ENCODE results near the gene NOXO1. TPM values are rescaled to one million over a fixed set of nuclear protein-coding genes. Genes with fewer than 3 reads are reported as not detected.
A peak's percentile ranks its signal among the peaks of the same experiment; 100 is the strongest.
"Not testable (repeated sequence)": the region's sequence is repeated elsewhere in the genome, so short reads cannot be mapped to it uniquely, and the experiment has no call there.

NOXO1 gene
- total RNA-seq, 2 experiments from 2014 or later: 0.56 to 0.99 TPM

GRCh38 chr16:1964506-1965395, 16.5 kb downstream of the NOXO1 start, which contains the start of gene RPS2:
TSS of gene RPS2 (minus strand) at chr16:1964826. CDS start at chr16:1964625, 201 bp downstream.
- ATAC-seq (ENCODE audit: poor library complexity) (peak; percentile 89), DNase-seq (peak; percentile 96 to 100 (median 98))
- Histone ChIP-seq H3K4me3 (ENCODE audit: low read length) (peak within 1 kb of the TSS; percentile 91), H3K27me3 (ENCODE audit: control insufficient read depth in 1 of 2, insufficient read depth in 2 of 2, low read length in 2 of 2) (no peaks in the 10 kb centered on the region), H3K4me1 (ENCODE audit: insufficient read depth, low read length) (peaks cover 58% of the 10 kb centered on the region), H3K36me3 (ENCODE audit: insufficient read depth, low read length) (peaks cover 34% of the 10 kb centered on the region), H3K9me3 (ENCODE audit: control insufficient read depth in 1 of 2, insufficient read depth in 1 of 2, low read length in 2 of 2) (no peaks in the 10 kb centered on the region), H3K27ac (ENCODE audit: low read depth in 1 of 2, low read length in 2 of 2) (peak within 1 kb of the TSS; percentile 96 to 99)
- Mint-ChIP-seq H3K27ac (peak within 1 kb of the TSS; percentile 98), H3K9me3 (no peaks in the 10 kb centered on the region), H3K27me3 (no peaks in the 10 kb centered on the region), H3K4me3 (peak within 1 kb of the TSS; percentile 98), H3K36me3 (ENCODE audit: low read depth) (peaks cover 55% of the 10 kb centered on the region), H3K4me1 (ENCODE audit: low read depth) (peaks cover 50% of the 10 kb centered on the region)
- ChIA-PET CTCF (interaction anchor here (0.7 to 2.3 kb wide), 4 partner anchors 83 to 259 kb away, joined by 3 to 7 read pairs (median 4); partner anchors contain the start of genes NTHL1, TRAF7 and TSC2), POLR2A (interaction anchor here (0.6 to 3.5 kb wide), 45 partner anchors 9 to 1914 kb away, joined by 3 to 62 read pairs (median 5); partner anchors contain the start of genes CCNF, ECI1, ELOB and FAHD1)
- TF ChIP-seq CTCF (IDR thresholded peaks at IDR 0.05): no peak
- intact Hi-C loops (cut with DNase I, micrococcal nuclease): loop anchor here in 1 of 2 experiments (10.0 kb wide), 1 partner anchor 1270 kb away; the partner anchor contains the start of gene WDR24

- Histone ChIP-seq H3K4me1 (ENCODE audit: insufficient read depth, low read length) (peaks cover 65% of the 10 kb centered on the region), H3K4me3 (ENCODE audit: low read length) (peak overlapping the region; percentile 91), H3K27ac (ENCODE audit: low read depth in 1 of 2, low read length in 2 of 2) (peak overlapping the region; percentile 96 to 99), H3K27me3 (ENCODE audit: control insufficient read depth in 1 of 2, insufficient read depth in 2 of 2, low read length in 2 of 2) (no peaks in the 10 kb centered on the region), H3K9me3 (ENCODE audit: control insufficient read depth in 1 of 2, insufficient read depth in 1 of 2, low read length in 2 of 2) (no peaks in the 10 kb centered on the region), H3K36me3 (ENCODE audit: insufficient read depth, low read length) (peaks cover 34% of the 10 kb centered on the region)
- ATAC-seq (ENCODE audit: poor library complexity) (peak; percentile 10), DNase-seq (peak in 7 of 14 experiments; percentile 27 to 70 (median 40))
- H3K4me3 Mint-ChIP-seq: peak overlapping the region; percentile 98
- ChIA-PET CTCF (interaction anchor here (0.7 to 2.3 kb wide), 4 partner anchors 84 to 258 kb away, joined by 3 to 7 read pairs (median 4); partner anchors contain the start of genes NTHL1, TRAF7 and TSC2), POLR2A (interaction anchor here (0.5 to 5.0 kb wide), 39 partner anchors 7 to 1269 kb away, joined by 3 to 62 read pairs (median 5); partner anchors contain the start of genes CCNF, ECI1, ELOB and FAHD1)
- no peaks in the 10 kb centered on the region for H3K9me3 Mint-ChIP-seq
- peak overlapping the region; percentile 98 for H3K27ac Mint-ChIP-seq
- peaks cover 54% of the 10 kb centered on the region for H3K4me1 Mint-ChIP-seq (ENCODE audit: low read depth)
- H3K27me3 Mint-ChIP-seq: no peaks in the 10 kb centered on the region
- H3K36me3 Mint-ChIP-seq (ENCODE audit: low read depth): peaks cover 55% of the 10 kb centered on the region
- no peak for TF ChIP-seq CTCF (IDR thresholded peaks at IDR 0.05)
- intact Hi-C loops (cut with DNase I, micrococcal nuclease): loop anchor here in 1 of 2 experiments (10.0 kb wide), 1 partner anchor 1269 kb away; the partner anchor contains the start of gene WDR24
Observed at GRCh38 chr16:1963806-1964505, 17.3 kb downstream of the NOXO1 start.

GRCh38 chr16:1962161-1963153, 18.8 kb downstream of the NOXO1 start:
- ChIA-PET POLR2A (interaction anchor here (1.3 to 5.0 kb wide), 8 partner anchors 9 to 193 kb away, joined by 4 to 55 read pairs (median 12); partner anchors contain the start of genes EME2, MRPS34, NUBP2 and SPSB3), CTCF (interaction anchor here (2.3 kb wide), 1 partner anchor 178 kb away, joined by 7 read pairs; no protein-coding TSS in a partner anchor)
- H3K4me1 Mint-ChIP-seq (ENCODE audit: low read depth): peaks cover 55% of the 10 kb centered on the region
- not testable (repeated sequence) for H3K27me3 Mint-ChIP-seq; DNase-seq; H3K9me3 ChIP-seq (ENCODE audit: control insufficient read depth in 1 of 2, insufficient read depth in 1 of 2, low read length in 2 of 2); H3K27me3 ChIP-seq (ENCODE audit: control insufficient read depth in 1 of 2, insufficient read depth in 2 of 2, low read length in 2 of 2); H3K9me3 Mint-ChIP-seq; ATAC-seq (ENCODE audit: poor library complexity); H3K4me3 ChIP-seq (ENCODE audit: low read length)
- H3K4me3 Mint-ChIP-seq: peak overlapping the region; percentile 98
- H3K36me3 Mint-ChIP-seq (ENCODE audit: low read depth): peaks cover 55% of the 10 kb centered on the region
- peaks cover 34% of the 10 kb centered on the region for H3K36me3 ChIP-seq (ENCODE audit: insufficient read depth, low read length)
- peak overlapping the region in 1 of 2 donors; percentile 29 for H3K27ac ChIP-seq (ENCODE audit: low read depth in 1 of 2, low read length in 2 of 2)
- intact Hi-C loops (cut with DNase I, micrococcal nuclease): loop anchor here in 1 of 2 experiments (10.0 kb wide), 1 partner anchor 1268 kb away; the partner anchor contains the start of gene WDR24
- H3K27ac Mint-ChIP-seq: peak overlapping the region; percentile 98
- H3K4me1 ChIP-seq (ENCODE audit: insufficient read depth, low read length): peaks cover 70% of the 10 kb centered on the region

Measured in CD4-positive, alpha-beta T cell (primary cell).